ENCODE measurements around the gene PXDN. TPM values are rescaled to one million over a fixed set of nuclear protein-coding genes. Genes with fewer than 3 reads are reported as not detected.

The PXDN gene
- total RNA-seq, 1 donor from 2014 or later, result 459 TPM

- Mint-ChIP-seq H3K27ac (ENCODE audit: unreplicated experiment) (peak overlapping the region; percentile 98), H3K36me3 (ENCODE audit: unreplicated experiment) (peaks cover 2% of the 10 kb centered on the region), H3K4me1 (ENCODE audit: unreplicated experiment) (peaks cover 68% of the 10 kb centered on the region), H3K27me3 (ENCODE audit: unreplicated experiment) (no peaks in the 10 kb centered on the region), H3K9me3 (ENCODE audit: unreplicated experiment) (no peaks in the 10 kb centered on the region), H3K4me3 (ENCODE audit: unreplicated experiment) (peak overlapping the region; percentile 96)
- TF ChIP-seq CTCF (IDR thresholded peaks at IDR 0.05), result no peak
- peak; percentile 80 for DNase-seq (ENCODE audit: extremely low spot score, unreplicated experiment)
Measured at GRCh38 chr2:1740716-1741589, 3.4 kb downstream of the PXDN start.

- peaks cover 2% of the 10 kb centered on the region for H3K9me3 Mint-ChIP-seq (ENCODE audit: unreplicated experiment)
- H3K36me3 Mint-ChIP-seq (ENCODE audit: unreplicated experiment), result peaks cover 6% of the 10 kb centered on the region
- no peak overlapping the region for H3K4me3 Mint-ChIP-seq (ENCODE audit: unreplicated experiment)
- no peak for TF ChIP-seq CTCF (IDR thresholded peaks at IDR 0.05)
- H3K27ac Mint-ChIP-seq (ENCODE audit: unreplicated experiment), result peak overlapping the region; percentile 55
- DNase-seq (ENCODE audit: extremely low spot score, unreplicated experiment), result peak; percentile 76
- H3K27me3 Mint-ChIP-seq (ENCODE audit: unreplicated experiment), result no peaks in the 10 kb centered on the region
- H3K4me1 Mint-ChIP-seq (ENCODE audit: unreplicated experiment), result peaks cover 70% of the 10 kb centered on the region
Measured at GRCh38 chr2:1739961-1740715, 4.2 kb downstream of the PXDN start.

GRCh38 chr2:1739322-1739957 lies 4.9 kb downstream of the PXDN start:
- Mint-ChIP-seq H3K4me1 (ENCODE audit: unreplicated experiment) (peaks cover 67% of the 10 kb centered on the region), H3K27ac (ENCODE audit: unreplicated experiment) (peak overlapping the region; percentile 55), H3K27me3 (ENCODE audit: unreplicated experiment) (no peaks in the 10 kb centered on the region), H3K9me3 (ENCODE audit: unreplicated experiment) (peaks cover 4% of the 10 kb centered on the region), H3K4me3 (ENCODE audit: unreplicated experiment) (peak overlapping the region; percentile 18), H3K36me3 (ENCODE audit: unreplicated experiment) (peaks cover 9% of the 10 kb centered on the region)
- no peak for DNase-seq (ENCODE audit: extremely low spot score, unreplicated experiment)
- TF ChIP-seq CTCF (IDR thresholded peaks at IDR 0.05), result no peak

GRCh38 chr2:1738646-1739302 lies 5.5 kb downstream of the PXDN start:
- Mint-ChIP-seq H3K9me3 (ENCODE audit: unreplicated experiment) (peaks cover 4% of the 10 kb centered on the region), H3K4me3 (ENCODE audit: unreplicated experiment) (no peak overlapping the region), H3K27me3 (ENCODE audit: unreplicated experiment) (no peaks in the 10 kb centered on the region), H3K27ac (ENCODE audit: unreplicated experiment) (peak overlapping the region; percentile 47), H3K4me1 (ENCODE audit: unreplicated experiment) (peaks cover 70% of the 10 kb centered on the region), H3K36me3 (ENCODE audit: unreplicated experiment) (peaks cover 9% of the 10 kb centered on the region)
- DNase-seq (ENCODE audit: extremely low spot score, unreplicated experiment), result no peak
- no peak for TF ChIP-seq CTCF (IDR thresholded peaks at IDR 0.05)

Data from osteocyte (in vitro differentiated cells).